Tibial artery (tissue), 4 donors: ENCODE data around the gene VAPB.
A peak's percentile ranks its signal among the peaks of the same experiment; 100 is the strongest.

ENCODE experiments used
- DNase-seq, 2 donors: peaks; one replicate each; pipeline ENCODE4 v3.0.0-alpha.2; 2019
- H3K27ac ChIP-seq, 2 donors: fragments of 200-600 bp; sonication (generic) in 1 of 2; 1 replicate in 1 of 2; 2 replicates in 1 of 2; pipeline ENCODE4 v1.5.1; 2018 to 2019; ENCODE audit warnings: mild to moderate bottlenecking in 1 of 2
- H3K27me3 ChIP-seq, 2 donors: fragments of 200-600 bp; sonication (generic) in 1 of 2; one replicate each; pipeline versions ENCODE4 v1.5.1 to v1.6.0; 2016 to 2019
- H3K36me3 ChIP-seq, 3 donors: fragments of 200-600 bp; sonication (generic) in 2 of 3; one replicate each; pipeline ENCODE4 v1.5.1; 2016 to 2019; ENCODE audit warnings: mild to moderate bottlenecking in 2 of 3
- H3K4me1 ChIP-seq, 4 donors: fragments of 200-600 bp; sonication (generic) in 2 of 4; 1 replicate in 3 of 4; 2 replicates in 1 of 4; pipeline ENCODE4 v1.5.1; 2016 to 2019
- H3K4me3 ChIP-seq, 2 donors: fragments of 200-600 bp; sonication (generic) in 1 of 2; 1 replicate in 1 of 2; 2 replicates in 1 of 2; pipeline ENCODE4 v1.5.1; 2018 to 2019; ENCODE audit warnings: mild to moderate bottlenecking in 2 of 2
- H3K9me3 ChIP-seq, 3 donors: fragments of 200-600 bp; sonication (generic) in 1 of 3; one replicate each; pipeline ENCODE4 v1.5.1; 2016 to 2019
- CTCF ChIP-seq, 2 experiments: fragments of 200-600 bp in 1 of 2; fragments of 450-650 bp in 1 of 2; IDR thresholded peaks; one replicate each; pipeline ENCODE4 v1.5.1; 2017 to 2019; ENCODE audit warnings: antibody characterized with exemption in 2 of 2, mild to moderate bottlenecking in 1 of 2, moderate library complexity in 1 of 2
- intact Hi-C: fragments of 100-400 bp; cut with DNase I; formaldehyde crosslinking; loops from one replicate; pipeline ENCODE4 v1.15.0; 2023; ENCODE audit warnings: low total_unique reads

The VAPB gene

GRCh38 chr20:58402305-58402704, 13.3 kb downstream of the VAPB start:
- H3K4me3 ChIP-seq: no peak overlapping the region
- H3K9me3 ChIP-seq: no peaks in the 10 kb centered on the region
- no peak for TF ChIP-seq CTCF (IDR thresholded peaks at IDR 0.05)
- intact Hi-C loops: no loop called here
- H3K27me3 ChIP-seq: no peaks in the 10 kb centered on the region
- no peak overlapping the region for H3K27ac ChIP-seq
- H3K36me3 ChIP-seq: no peaks in the 10 kb centered on the region
- DNase-seq: no peak
- H3K4me1 ChIP-seq: peaks cover 0 to 62% (median 14%) of the 10 kb centered on the region in 4 donors

- intact Hi-C loops: no loop called here
- no peak for DNase-seq
- peaks cover 0 to 66% (median 16%) of the 10 kb centered on the region in 4 donors for H3K4me1 ChIP-seq
- H3K4me3 ChIP-seq: no peak overlapping the region
- no peak overlapping the region for H3K27ac ChIP-seq
- no peak for TF ChIP-seq CTCF (IDR thresholded peaks at IDR 0.05)
- no peaks in the 10 kb centered on the region for H3K36me3 ChIP-seq
- H3K27me3 ChIP-seq: no peaks in the 10 kb centered on the region
- no peaks in the 10 kb centered on the region for H3K9me3 ChIP-seq
Measured at GRCh38 chr20:58402827-58403226, 13.8 kb downstream of the VAPB start.

GRCh38 chr20:58403272-58403671, 14.2 kb downstream of the VAPB start:
- Histone ChIP-seq H3K27ac (no peak overlapping the region), H3K36me3 (no peaks in the 10 kb centered on the region), H3K27me3 (no peaks in the 10 kb centered on the region), H3K9me3 (no peaks in the 10 kb centered on the region), H3K4me1 (peaks cover 0 to 66% (median 17%) of the 10 kb centered on the region in 4 donors), H3K4me3 (no peak overlapping the region)
- no peak for TF ChIP-seq CTCF (IDR thresholded peaks at IDR 0.05)
- DNase-seq: no peak
- intact Hi-C loops: no loop called here

GRCh38 chr20:58405504-58406291, 16.7 kb downstream of the VAPB start:
- no peak for TF ChIP-seq CTCF (IDR thresholded peaks at IDR 0.05)
- Histone ChIP-seq H3K36me3 (no peaks in the 10 kb centered on the region), H3K27me3 (no peaks in the 10 kb centered on the region), H3K9me3 (no peaks in the 10 kb centered on the region), H3K4me1 (peaks cover 0 to 70% (median 23%) of the 10 kb centered on the region in 4 donors), H3K4me3 (no peak overlapping the region), H3K27ac (no peak overlapping the region)
- DNase-seq: no peak
- intact Hi-C loops: no loop called here

- Histone ChIP-seq H3K9me3 (no peaks in the 10 kb centered on the region), H3K4me1 (peaks cover 0 to 67% (median 23%) of the 10 kb centered on the region in 4 donors), H3K27ac (peak overlapping the region in 1 of 2 donors; percentile 5), H3K27me3 (no peaks in the 10 kb centered on the region), H3K4me3 (no peak overlapping the region), H3K36me3 (no peaks in the 10 kb centered on the region)
- intact Hi-C loops: no loop called here
- DNase-seq: no peak
- TF ChIP-seq CTCF (IDR thresholded peaks at IDR 0.05): no peak
Measured at GRCh38 chr20:58406422-58407001, 17.5 kb downstream of the VAPB start.
